ENCODE data around the gene BBS10.

DNA sequence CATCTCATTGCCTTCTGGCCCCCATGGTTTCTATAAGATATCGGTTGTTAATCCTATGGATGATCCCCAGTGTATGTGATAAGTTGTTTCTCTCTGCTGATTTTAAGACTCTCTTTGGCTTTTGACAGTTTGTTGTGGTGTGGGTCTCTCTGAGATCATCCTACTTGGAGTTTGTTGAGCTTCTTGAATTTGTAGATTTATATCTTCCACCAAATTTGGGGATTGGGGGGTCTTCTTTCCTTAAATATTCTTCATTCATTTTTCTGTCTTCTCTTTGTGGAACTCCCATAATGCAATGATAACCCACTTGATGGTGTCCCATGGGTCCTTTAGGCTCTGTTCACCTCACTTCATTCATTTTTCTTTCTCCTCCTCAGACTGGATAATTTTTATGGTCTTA is 20.0 kb upstream of the BBS10 start:
- TF ChIP-seq, protein P1, sequence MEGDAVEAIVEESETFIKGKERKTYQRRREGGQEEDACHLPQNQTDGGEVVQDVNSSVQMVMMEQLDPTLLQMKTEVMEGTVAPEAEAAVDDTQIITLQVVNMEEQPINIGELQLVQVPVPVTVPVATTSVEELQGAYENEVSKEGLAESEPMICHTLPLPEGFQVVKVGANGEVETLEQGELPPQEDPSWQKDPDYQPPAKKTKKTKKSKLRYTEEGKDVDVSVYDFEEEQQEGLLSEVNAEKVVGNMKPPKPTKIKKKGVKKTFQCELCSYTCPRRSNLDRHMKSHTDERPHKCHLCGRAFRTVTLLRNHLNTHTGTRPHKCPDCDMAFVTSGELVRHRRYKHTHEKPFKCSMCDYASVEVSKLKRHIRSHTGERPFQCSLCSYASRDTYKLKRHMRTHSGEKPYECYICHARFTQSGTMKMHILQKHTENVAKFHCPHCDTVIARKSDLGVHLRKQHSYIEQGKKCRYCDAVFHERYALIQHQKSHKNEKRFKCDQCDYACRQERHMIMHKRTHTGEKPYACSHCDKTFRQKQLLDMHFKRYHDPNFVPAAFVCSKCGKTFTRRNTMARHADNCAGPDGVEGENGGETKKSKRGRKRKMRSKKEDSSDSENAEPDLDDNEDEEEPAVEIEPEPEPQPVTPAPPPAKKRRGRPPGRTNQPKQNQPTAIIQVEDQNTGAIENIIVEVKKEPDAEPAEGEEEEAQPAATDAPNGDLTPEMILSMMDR (conservative IDR thresholded peaks at IDR 0.05) = no peak
- no peak for TF ChIP-seq ZFX (IDR thresholded peaks at IDR 0.05)

Measured in C4-2B (cell line).